GM21737 (cell line): Measurements from ENCODE around the gene GADD45GIP1.
"Not testable (repeated sequence)": the region's sequence is repeated elsewhere in the genome, so short reads cannot be mapped to it uniquely, and the experiment has no call there.

Experiments used
- ATAC-seq: cut with Tn5 transposase; IDR thresholded peaks from one replicate; pipeline ENCODE4 v1.9.1; 2021; ENCODE audit warnings: mild to moderate bottlenecking, moderate library complexity; ENCODE audit not compliant: unreplicated experiment

Gene GADD45GIP1

DNA sequence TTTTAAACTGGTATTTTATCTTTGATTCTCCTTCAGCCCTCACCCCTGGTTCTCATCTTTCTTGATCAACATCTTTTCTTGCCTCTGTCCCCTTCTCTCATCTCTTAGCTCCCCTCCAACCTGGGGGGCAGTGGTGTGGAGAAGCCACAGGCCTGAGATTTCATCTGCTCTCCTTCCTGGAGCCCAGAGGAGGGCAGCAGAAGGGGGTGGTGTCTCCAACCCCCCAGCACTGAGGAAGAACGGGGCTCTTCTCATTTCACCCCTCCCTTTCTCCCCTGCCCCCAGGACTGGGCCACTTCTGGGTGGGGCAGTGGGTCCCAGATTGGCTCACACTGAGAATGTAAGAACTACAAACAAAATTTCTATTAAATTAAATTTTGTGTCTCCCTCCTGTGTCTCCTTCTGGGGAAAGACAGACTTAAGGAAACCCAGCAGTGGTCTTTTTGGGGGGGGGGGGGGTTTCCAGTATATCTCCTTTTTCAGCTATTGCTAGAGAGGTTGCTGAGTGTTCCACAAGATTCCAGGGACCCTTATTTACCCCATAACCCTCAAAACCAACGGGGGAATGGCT is 12.8 kb downstream of the GADD45GIP1 start:
- ATAC-seq: no peak

DNA sequence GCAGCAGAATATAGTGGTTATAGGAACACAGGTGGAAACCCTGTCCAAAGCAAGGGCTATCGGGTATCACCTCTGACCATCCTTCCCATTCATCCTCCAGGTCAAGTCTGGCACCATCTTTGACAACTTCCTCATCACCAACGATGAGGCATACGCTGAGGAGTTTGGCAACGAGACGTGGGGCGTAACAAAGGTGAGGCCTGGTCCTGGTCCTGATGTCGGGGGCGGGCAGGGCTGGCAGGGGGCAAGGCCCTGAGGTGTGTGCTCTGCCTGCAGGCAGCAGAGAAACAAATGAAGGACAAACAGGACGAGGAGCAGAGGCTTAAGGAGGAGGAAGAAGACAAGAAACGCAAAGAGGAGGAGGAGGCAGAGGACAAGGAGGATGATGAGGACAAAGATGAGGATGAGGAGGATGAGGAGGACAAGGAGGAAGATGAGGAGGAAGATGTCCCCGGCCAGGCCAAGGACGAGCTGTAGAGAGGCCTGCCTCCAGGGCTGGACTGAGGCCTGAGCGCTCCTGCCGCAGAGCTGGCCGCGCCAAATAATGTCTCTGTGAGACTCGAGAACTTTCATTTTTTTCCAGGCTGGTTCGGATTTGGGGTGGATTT is 13.5 kb downstream of the GADD45GIP1 start:
- ATAC-seq: no peak

DNA sequence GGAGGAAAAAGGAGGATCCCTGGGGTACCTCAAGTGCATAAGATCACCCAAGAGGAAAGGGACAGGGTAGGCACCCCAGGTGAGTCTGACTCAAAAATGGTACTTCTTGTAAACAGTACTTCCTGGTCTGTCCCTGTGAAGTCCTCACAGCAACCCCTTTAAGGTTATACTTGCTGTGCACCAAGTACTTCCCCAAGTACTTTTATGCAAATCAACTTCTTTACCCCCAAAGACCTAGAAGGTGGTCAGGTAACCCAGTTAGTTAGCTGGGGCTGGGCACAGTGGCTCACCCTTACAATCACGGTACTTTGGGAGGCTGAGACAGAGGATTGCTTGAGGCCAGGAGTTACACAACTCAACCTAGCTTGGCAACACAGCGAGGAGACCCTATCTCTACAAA is 16.1 kb downstream of the GADD45GIP1 start:
- ATAC-seq: no peak

DNA sequence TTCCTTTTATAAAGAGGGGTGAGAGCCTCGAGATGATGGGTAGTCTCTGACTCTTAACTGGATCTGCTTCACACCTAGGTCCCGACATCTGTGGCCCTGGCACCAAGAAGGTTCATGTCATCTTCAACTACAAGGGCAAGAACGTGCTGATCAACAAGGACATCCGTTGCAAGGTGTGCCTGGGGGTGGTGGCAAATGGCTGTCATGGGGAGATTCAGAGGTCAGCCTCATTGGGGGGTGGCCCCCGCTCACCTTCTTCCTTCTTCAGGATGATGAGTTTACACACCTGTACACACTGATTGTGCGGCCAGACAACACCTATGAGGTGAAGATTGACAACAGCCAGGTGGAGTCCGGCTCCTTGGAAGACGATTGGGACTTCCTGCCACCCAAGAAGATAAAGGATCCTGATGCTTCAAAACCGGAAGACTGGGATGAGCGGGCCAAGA is 17.0 kb downstream of the GADD45GIP1 start:
- ATAC-seq: no peak

DNA sequence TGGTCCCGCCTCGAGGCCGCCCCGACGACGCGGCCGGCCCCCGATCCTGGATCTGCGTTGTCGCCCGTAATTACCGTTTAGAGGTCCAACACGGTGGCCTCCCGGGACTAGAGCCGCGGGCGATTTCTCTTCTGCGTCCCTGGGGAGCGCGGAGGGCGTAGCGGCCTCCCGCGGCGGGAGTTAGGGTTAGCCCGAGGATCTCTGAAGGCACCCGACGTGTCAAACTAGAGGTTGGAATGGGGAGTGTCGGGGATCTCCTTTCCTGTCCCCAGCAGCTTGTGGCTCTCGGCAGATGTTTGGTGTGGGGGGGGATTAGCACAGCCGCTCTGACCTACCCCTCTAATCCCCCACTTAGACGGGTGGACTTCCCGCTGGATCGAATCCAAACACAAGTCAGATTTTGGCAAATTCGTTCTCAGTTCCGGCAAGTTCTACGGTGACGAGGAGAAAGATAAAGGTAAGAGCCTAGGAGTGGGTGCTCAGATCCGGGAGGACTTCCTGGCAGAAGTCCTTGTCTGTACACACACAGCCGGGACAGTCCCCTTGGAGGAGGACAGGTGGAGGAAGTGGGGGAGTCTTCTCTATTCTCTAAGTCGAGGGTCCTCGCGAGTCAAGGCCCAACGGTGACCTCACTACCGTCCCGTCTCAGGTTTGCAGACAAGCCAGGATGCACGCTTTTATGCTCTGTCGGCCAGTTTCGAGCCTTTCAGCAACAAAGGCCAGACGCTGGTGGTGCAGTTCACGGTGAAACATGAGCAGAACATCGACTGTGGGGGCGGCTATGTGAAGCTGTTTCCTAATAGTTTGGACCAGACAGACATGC is 18.0 kb downstream of the GADD45GIP1 start:
- no peak for ATAC-seq

DNA sequence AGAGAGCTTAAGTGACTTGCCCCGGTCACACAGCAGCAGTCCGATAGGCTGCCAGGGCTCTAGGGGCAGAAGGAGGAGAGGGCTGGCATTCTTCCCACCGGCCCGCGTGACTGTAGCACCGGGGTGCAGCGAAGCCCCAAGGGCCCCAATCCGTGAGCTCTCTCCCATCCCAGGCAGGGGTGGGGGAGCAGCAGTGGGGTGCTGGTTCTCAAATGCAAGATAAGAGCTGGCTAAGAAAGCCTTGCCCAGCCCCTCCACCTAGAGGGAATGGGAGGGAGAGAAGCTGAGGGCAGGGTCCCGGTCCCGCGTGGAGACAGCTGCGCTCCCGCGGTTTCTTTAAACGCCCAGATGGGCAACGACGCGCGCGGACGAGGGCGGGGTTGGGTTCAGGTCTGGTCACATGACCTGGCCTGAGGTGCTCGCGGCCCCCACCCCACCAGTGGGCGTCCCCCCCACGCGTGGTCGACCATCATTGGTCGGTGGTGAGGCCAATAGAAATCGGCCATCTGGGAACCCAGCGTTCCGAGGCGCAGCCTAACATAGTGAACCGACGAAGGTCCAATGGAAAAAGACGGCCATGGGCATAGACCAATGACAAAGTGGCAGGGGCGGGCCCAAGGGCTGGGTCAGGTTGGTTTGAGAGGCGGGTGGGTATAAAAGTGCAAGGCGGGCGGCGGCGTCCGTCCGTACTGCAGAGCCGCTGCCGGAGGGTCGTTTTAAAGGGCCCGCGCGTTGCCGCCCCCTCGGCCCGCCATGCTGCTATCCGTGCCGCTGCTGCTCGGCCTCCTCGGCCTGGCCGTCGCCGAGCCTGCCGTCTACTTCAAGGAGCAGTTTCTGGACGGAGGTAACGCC is 18.9 kb downstream of the GADD45GIP1 start, which contains the start of gene CALR:
CALR (plus strand) TSS at position 683 of the 852 bp plus-strand sequence; CDS start at position 754, 71 bp downstream.
- ATAC-seq: peak; percentile 86

DNA sequence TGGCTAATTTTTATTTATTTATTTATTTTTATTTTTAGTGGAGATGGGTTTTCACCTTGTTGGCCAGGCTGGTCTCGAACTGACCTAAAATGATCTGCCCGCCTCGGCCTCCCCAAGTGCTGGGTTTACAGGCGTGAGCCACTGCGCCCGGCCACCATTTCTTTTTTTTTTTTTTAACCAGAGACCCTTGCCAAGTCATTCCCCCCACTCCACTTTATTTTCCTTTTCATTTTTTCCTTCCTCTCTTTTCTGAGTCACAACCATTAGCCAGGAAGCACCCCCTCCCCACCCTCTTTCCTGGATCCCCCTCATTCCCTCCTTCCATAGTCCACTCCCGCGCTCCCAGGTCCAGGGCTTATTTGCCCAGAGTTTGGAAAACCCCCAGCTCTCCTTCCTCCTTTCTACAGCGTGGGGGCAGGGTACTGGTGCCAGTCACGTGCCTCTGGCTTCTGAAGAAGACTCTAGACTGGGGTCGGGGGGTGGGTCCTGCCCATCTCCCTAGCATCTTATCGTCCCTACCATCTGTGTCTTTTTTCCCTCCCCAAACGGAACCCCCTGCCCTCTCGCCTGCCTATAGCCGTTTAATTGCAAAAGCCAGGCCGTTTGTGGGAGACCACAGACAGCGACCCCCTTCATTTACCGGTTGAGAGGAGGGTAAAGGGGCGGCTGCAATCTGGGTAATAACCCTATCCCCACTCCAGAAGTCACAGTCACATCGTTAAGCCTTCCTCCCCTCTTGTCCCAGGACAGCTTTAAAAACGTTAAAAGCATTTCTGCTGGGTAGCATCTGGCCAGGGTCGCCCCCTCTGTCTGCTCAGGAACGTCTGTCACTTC is 19.7 kb downstream of the GADD45GIP1 start:
- ATAC-seq: no peak

DNA sequence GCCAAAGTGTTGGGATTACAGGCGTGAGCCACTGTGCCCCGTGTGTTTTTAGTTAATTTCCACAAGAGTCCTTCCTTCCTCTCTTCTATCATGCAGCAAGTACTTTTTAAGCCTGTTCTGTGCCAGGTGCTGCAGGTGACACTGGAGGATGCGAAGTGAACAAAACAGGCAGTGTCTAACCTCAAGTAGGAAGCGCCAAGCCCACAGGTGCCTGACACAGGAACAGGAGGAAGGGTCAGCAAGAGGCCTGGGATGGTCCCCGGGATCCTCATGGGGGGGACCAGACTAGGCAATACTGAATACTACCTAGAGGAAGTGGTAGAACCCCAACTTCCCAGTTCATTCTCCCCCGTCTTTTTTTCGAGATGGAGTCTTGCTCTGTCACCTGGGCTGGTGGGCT is 20.4 kb downstream of the GADD45GIP1 start:
- ATAC-seq: no peak

DNA sequence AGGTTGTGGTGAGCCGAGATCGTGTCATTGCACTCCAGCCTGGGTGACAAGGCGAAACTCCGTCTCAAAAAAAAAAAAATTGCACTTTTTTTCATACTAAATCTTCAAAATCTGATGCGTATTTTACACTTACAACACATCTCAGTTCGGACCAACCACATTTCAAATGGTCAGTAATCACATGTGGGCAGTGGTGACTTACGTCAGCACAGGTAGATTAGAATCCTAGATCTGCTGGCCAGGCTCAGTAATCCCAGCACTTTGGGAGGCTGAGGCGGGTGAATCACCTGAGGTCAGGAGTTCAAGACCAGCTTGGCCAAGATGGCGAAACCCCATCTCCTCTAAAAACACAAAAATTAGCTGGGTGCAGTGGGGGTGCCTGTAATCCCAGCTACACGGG is 22.0 kb downstream of the GADD45GIP1 start:
- no peak for ATAC-seq

DNA sequence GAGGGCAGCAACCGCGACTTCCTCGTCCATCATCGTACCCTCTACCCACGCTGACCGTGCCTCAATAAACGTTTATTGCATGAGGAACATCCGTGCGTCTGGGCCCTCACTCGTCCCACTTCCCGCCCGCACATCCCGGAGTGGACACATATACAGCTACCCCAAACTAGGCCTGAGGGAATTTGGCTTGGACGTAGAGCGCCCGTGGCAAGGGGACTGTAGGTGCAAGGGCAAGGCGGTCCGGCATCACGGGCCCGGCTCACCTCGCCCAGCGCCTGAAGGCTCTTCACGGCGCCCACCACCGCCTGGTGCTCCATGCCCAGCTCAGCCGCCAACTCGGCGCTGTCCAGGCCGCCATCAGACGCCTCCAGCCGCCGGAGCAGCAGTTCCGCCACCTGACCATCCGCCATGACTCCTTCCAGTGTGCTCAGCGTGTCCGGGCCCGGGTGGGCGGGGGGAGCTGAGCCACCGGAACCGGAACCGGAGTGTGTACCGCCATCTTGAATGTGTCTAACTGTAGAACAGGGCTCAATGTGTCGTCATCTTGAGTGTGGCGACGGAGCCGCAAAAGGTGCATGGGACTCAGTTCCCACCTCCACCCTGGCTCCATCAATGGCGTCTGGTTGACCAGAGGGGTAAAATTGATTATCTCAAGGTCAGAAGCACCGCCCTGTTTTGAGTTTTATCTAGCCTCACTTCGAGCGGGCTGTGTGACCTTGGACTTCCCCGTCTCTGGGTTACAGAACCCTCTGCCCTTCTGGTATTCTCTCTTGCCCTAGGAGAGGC is 23.5 kb downstream of the GADD45GIP1 start, which contains the start of gene FARSA:
FARSA (minus strand) TSS at position 425 of the 786 bp plus-strand sequence; CDS start at position 410, 15 bp downstream.
- no peak for ATAC-seq

DNA sequence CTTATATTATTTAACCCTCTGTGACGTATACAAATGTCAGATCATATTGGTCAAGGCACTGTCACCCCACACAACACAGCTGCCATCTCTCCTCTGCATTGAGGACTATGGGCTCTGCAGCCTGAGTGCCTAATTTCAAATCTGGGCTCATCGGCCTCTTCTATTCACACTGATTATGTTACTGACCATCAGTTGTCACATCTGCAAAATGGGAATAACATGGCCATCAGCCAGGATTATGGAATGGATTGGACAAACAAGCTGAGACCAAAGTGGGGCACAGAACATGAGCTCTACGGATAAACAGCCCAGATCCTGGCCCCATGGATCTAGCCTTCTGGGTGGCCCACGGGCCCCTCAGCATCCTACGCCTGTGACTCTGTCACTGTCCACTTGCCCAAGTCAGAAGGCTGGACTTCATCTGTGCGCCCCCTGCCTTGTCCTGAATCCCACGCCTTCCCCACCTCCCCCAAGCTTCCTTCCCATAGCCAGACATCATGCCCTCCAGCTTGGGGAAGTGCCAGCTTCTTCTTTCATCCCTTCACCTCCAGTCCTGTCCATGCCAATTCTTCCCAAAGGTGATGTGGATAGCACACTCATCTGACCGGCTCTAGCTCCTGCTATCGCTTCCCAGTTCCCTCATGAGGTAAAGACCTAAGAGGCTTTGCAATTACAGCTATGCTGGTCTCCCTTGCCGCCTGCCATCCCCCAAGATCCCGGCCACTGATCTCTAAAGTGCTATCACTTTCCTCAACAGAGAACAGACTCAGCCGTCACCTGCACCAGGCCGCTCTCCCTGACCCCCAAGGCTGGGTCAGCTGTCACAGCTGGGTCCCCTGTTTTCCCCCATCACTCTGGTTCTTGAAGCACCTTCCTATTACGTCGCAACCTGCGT is 24.4 kb downstream of the GADD45GIP1 start:
- ATAC-seq: no peak

DNA sequence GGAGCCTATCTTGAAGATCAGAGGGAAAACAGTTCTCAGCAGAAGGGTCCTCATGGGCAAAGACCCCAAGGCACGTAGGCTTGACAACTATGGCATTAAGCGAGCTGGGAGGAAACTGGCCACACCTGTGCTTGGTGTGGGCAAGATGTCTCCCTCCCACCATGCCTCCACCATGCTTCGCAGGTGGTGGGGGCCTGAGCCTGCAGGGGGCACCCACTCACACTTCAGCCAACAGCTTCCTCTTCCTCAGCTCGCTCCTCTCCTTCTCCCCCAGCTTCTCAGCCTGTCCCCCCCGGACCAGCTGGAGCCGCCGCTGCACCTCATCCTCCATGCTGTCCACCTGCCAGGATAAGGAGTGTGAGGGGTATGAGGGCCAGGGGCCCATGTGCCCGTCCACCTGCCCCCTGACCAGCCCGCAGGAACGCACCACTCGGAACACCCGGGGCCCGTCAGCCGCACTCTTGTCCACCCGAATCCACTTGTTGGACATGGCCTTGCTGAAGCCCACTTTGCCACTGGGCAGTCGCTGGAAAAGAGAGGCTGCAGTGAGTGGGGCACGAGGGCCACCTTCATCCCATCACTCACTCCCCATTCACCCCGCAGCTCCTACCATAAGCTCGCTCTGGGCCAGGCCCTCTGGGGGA is 26.9 kb downstream of the GADD45GIP1 start:
- ATAC-seq: no peak

DNA sequence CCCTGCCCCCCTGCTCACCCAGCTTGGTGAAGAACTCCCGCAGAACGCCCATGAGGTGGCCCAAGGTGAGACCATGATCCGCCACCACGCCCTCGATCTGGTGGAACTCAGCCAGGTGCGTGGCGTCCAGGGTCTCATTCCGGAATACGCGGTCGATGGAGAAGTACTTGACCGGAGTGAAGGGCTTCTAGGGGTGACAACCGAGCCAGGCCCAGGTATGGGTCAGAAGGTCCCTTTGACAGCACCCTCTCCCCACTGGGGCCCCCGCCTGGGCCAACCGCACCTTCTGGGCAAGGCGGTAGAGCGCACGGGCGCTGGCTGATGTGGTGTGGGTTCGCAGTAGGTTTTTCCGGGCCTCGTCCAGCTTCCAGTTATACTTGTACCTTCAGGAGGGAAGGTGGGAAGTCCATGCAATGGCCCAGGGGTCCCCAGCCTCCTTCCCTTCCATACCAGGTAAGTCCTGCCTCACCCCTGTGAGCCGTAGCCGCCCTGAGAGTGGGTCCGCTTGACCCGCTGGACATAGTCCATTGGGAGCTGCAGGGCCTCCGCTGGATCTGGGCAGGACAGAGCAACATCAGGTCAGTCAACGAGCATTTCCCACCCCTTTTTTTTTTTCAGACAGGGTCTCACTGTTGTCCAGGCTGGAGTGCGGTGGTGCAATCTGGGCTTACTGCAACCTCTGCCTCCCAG is 32.3 kb downstream of the GADD45GIP1 start:
- no peak for ATAC-seq

DNA sequence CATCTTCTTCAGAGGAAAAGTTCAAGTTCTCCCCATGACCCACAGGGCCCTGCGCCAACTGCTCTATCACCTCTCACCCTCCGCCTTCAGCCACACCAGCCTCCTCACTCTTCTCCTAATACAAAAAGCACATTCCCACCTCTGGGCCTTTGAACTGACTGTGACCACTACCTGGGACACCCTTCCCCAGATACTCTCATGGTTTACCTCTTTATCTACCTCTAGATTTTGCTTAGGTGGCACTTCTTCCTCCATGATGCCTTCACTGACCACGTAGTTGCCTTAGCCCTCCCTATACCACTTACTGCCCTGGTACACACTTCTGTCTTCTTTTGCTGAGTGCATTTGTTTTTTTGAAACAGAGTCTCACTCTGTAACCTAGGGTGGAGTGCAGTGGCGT is 34.1 kb downstream of the GADD45GIP1 start:
- ATAC-seq: no peak

DNA sequence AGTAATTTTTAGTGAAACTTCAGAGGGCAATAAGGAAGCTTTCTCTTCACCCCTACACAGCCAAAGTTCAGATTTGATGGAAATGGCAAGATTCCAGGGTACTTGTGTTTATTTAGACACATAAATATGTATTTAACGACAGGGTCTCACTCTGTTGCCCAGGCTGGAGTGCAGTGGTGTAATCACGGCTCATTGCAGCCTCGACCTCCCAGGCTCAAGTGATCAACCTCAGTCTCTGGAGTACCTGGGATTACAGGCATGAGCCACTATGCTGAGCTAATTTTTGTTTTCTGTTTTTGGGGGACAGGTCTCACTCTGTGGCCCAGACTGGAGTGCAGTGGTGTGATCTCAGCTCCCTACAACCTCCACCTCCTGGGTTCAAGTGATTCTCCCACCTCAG is 36.0 kb downstream of the GADD45GIP1 start:
- no peak for ATAC-seq

DNA sequence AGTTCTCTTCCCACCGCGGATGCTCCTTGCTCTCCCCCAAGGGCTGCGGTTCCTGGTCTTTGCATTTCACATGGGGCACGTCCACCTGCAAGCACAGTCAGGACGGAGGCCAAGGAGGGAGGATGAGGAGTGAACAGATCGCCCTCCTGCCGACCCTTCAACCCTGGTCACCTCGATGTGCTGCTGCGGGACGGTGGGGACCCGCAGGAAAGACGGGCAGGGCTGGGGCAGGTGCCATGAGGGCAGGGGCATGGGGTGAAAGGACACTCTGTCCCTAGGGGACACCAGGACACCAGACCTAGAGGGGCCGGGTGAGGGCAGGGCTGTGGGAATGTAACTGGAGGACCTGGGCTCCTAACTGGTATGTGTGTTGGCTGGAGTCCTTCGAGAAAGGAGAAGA is 38.8 kb downstream of the GADD45GIP1 start:
- ATAC-seq: no peak

DNA sequence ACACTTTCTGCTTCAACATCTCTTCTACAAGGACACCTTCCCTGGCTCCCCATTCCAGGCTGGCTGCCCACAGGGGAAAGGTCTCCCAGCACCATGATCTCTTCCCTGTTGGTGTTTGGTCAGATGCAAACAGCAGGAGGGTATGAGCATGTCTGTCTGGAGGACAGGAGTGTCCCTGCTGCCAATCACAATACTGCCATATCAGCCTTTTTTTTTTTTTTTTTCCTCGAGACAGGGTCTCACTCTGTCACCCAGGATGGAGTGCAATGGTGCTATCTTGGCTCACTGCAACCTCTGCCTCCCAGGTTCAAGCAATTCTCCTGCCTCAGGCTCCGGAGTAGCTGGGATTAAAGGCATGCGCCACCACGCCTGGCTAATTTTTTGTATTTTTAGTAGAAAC is 41.2 kb downstream of the GADD45GIP1 start:
- ATAC-seq: not testable (repeated sequence)
